Measurements from ENCODE around the gene DSC3. TPM values are rescaled to one million over a fixed set of nuclear protein-coding genes. Genes with fewer than 3 reads are reported as not detected.

DSC3 gene
- total RNA-seq, 1 donor from 2014 or later = 1.2 TPM

- Mint-ChIP-seq H3K4me1 (ENCODE audit: low read depth) (peaks cover 7% of the 10 kb centered on the region), H3K27me3 (no peaks in the 10 kb centered on the region), H3K4me3 (ENCODE audit: low read depth) (no peak overlapping the region), H3K36me3 (ENCODE audit: insufficient read depth) (peaks cover 13% of the 10 kb centered on the region), H3K27ac (no peak overlapping the region), H3K9me3 (ENCODE audit: low read depth) (no peaks in the 10 kb centered on the region)
- TF ChIP-seq CTCF (IDR thresholded peaks at IDR 0.05; ENCODE audit: unreplicated experiment) = no peak
- no peak for DNase-seq (ENCODE audit: low spot score, unreplicated experiment)
Observed at GRCh38 chr18:31061945-31062344, 19.4 kb upstream of the DSC3 start.

DNA sequence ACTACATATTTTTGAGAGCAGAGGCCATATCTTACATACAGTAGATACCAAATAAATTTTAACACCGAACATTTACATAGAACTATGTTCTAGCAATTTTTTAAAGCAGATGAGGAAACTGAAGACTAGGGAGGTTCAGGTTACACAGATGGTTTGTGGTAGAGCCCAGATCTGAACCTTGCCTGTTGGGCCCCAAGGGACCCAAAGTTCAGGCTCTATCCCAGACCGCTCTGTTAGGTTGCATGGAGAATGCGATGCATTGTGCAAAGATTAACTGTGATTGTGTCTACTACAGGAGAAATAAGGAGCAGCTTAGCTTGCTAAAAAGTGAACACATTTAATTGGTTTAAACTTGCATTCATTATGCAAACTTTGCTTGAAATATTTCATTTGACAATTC is 16.4 kb upstream of the DSC3 start:
- Mint-ChIP-seq H3K27ac (peak overlapping the region; percentile 23), H3K4me1 (ENCODE audit: low read depth) (peaks cover 21% of the 10 kb centered on the region), H3K9me3 (ENCODE audit: low read depth) (no peaks in the 10 kb centered on the region), H3K36me3 (ENCODE audit: insufficient read depth) (no peaks in the 10 kb centered on the region), H3K27me3 (no peaks in the 10 kb centered on the region), H3K4me3 (ENCODE audit: low read depth) (no peak overlapping the region)
- DNase-seq (ENCODE audit: low spot score, unreplicated experiment) = no peak
- TF ChIP-seq CTCF (IDR thresholded peaks at IDR 0.05; ENCODE audit: unreplicated experiment) = no peak

DNA sequence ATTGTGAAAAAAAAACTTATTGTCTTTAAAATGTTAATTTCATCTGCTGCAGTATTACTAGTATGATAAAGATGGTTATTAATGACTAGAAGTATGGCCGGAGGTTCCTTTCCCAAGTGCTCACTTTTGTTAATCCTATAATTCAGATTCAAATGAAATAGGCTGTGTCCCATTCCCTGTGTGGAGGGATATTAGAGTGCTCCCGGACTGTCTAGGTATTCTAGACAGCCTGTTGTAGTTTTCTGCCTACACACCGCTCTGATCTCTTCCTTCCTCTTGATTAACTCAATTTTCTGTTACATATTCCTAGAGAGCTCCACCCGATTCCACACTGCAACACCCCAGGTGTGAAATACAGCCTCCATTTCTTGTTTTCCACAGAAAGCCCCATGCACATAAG is 15.4 kb upstream of the DSC3 start:
- no peak for DNase-seq (ENCODE audit: low spot score, unreplicated experiment)
- Mint-ChIP-seq H3K27me3 (no peaks in the 10 kb centered on the region), H3K27ac (no peak overlapping the region), H3K4me3 (ENCODE audit: low read depth) (no peak overlapping the region), H3K9me3 (ENCODE audit: low read depth) (peaks cover 3% of the 10 kb centered on the region), H3K36me3 (ENCODE audit: insufficient read depth) (no peaks in the 10 kb centered on the region), H3K4me1 (ENCODE audit: low read depth) (peaks cover 23% of the 10 kb centered on the region)
- no peak for TF ChIP-seq CTCF (IDR thresholded peaks at IDR 0.05; ENCODE audit: unreplicated experiment)

DNA sequence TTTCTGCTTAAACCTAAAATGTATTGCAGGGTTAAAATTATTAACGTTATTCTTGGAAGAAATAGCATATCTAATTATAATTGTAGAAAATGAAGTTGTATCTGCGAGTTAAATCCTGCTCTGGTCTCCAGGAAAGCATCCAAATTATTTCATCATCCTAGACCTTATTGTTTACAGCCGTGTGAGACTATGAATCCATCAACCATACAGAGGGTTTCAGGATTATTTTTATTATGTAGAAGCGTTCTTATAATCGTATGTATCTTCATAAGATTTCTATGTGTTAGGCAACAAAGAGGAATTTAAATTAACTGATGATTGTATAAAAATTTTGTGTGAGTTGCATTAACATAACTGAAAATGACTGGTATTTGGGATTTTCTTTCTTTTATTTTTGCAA is 14.5 kb upstream of the DSC3 start:
- H3K4me3 Mint-ChIP-seq (ENCODE audit: low read depth) = no peak overlapping the region
- H3K27ac Mint-ChIP-seq = no peak overlapping the region
- DNase-seq (ENCODE audit: low spot score, unreplicated experiment) = no peak
- no peaks in the 10 kb centered on the region for H3K36me3 Mint-ChIP-seq (ENCODE audit: insufficient read depth)
- H3K9me3 Mint-ChIP-seq (ENCODE audit: low read depth) = peaks cover 8% of the 10 kb centered on the region
- H3K4me1 Mint-ChIP-seq (ENCODE audit: low read depth) = peaks cover 22% of the 10 kb centered on the region
- no peak for TF ChIP-seq CTCF (IDR thresholded peaks at IDR 0.05; ENCODE audit: unreplicated experiment)
- no peaks in the 10 kb centered on the region for H3K27me3 Mint-ChIP-seq

GRCh38 chr18:31056296-31056695 is 13.8 kb upstream of the DSC3 start:
- TF ChIP-seq CTCF (IDR thresholded peaks at IDR 0.05; ENCODE audit: unreplicated experiment) = no peak
- H3K4me3 Mint-ChIP-seq (ENCODE audit: low read depth) = no peak overlapping the region
- DNase-seq (ENCODE audit: low spot score, unreplicated experiment) = no peak
- peaks cover 21% of the 10 kb centered on the region for H3K4me1 Mint-ChIP-seq (ENCODE audit: low read depth)
- no peaks in the 10 kb centered on the region for H3K36me3 Mint-ChIP-seq (ENCODE audit: insufficient read depth)
- peaks cover 11% of the 10 kb centered on the region for H3K9me3 Mint-ChIP-seq (ENCODE audit: low read depth)
- H3K27ac Mint-ChIP-seq = no peak overlapping the region
- no peaks in the 10 kb centered on the region for H3K27me3 Mint-ChIP-seq
